Epidermal melanocyte (primary cell): ENCODE results near the gene PLLP.
"Not testable (repeated sequence)": the region's sequence is repeated elsewhere in the genome, so short reads cannot be mapped to it uniquely, and the experiment has no call there.

Experiments used
- DNase-seq: peaks from one replicate; pipeline ENCODE4 v3.0.0; 2011; ENCODE audit warnings: low spot score; ENCODE audit not compliant: insufficient read length

PLLP gene

DNA sequence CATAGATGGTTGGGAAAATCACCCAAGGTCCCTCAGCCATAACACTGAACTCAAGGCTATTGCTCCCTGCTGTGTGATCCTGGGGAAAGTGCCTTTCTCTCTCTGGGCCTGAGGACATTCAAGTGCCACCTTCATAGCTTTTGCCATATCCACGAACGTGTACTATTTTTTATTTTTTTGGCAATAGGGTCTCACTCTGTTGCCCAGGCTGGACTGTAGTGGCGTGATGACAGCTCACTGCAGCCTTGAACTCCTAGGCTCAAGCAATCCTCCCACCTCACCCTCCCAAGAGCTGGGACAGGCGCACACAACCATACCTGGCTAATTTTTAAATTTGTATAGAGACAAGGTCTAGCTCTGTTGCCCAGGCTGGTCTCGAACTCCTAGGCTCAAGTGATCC is 10.6 kb downstream of the PLLP start:
- DNase-seq: no peak

DNA sequence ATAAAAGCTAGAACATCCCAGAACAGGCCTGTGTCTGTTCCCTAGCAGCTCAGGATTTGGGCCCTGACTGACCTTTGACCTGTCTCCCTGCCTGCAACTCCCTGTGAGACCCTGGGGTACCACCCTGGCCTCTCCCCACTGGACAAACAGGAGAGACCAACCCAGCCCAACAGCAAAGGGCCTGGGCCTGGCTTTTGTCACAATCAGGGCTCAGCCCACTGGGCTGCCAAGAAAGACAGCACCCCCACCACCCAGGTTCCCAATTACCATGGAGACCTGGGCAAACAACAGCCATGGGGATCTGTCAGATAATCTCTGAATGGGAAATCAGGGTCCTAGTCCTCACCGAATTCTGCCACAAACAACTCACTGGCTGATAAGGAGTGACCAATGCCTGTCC is 11.1 kb downstream of the PLLP start:
- no peak for DNase-seq

DNA sequence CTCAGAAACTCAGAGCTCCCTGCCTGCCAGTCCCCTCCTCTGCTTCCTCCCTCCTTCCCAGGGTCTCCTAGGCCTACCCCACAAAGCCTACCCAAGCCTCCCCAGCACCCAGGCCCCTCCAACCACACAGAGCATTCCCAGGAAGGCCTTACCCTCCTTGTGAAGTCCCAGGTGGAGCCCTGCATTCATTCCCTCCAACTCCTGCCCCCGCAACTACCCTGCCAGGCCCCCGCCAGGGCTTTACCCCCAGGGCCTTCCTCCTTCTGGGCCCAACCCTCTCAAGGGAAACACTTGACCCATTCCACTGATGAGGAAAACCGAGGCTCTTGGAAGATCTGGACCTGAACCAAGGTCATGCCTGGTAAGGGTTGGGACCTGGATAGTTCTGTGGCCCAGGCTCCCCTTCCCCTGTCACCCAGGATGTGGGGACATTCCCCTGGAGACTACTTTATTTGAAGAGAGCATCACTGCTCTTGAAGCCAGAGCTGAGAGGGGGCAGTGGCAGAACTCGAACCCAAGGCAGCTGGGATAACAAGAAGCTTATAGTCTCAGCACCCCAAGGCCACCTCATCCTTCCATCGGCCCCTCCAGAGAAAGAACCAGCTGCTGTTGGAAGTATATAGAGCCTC is 12.5 kb downstream of the PLLP start:
- DNase-seq: no peak

DNA sequence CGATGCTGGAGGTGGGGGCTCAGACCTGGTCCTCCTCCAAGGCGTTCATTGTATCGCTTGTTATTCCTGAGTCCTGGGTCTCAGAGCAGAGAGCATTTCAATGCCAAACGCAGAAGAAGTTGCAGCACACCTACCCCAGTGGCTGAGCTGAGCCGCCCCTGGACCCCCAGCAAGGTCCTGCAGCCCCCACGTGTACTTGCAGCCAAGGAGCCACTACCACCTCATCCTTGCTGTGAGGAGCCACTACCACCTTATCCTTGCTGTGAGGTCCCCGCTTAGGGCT is 13.5 kb downstream of the PLLP start:
- no peak for DNase-seq

DNA sequence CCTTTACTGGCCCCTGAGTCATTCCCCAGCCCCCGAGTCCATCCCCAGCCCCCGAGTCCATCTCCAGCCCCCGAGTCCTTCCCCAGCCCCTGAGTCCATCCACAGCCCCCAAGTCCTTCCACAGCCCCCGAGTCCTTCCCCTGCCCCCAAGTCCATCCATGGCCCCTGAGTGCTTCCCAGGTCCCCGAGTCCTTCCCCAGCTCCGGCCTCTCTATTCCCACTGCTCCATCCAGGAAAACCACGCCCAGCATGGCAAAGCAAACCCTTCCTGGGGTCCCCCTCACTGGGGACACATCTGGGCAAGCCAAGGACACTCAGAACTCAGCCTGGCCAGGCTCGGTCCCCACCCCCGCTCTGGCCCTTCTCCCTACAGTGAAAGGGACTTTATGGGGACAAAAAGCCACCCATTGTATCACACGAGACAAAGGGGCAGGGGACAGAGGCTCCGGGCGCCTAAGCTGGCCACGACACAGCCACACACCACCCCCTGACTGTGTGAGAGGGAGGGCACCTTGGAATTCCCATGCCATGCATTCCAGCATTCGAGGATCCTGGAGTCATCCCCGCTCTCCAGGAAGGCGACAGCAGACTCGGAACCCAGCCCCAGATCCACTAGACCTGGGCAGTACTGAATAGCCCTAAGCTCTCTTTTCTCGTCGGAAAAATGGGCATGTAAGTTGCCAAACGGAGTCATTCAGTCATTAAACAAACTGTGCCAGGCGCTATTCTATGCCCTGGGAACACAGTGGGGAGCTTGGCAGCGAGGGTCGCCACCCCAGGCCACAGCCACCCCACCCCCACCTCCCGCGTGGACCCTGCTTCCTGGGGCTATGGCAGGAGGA is 14.0 kb downstream of the PLLP start:
- DNase-seq: no peak

DNA sequence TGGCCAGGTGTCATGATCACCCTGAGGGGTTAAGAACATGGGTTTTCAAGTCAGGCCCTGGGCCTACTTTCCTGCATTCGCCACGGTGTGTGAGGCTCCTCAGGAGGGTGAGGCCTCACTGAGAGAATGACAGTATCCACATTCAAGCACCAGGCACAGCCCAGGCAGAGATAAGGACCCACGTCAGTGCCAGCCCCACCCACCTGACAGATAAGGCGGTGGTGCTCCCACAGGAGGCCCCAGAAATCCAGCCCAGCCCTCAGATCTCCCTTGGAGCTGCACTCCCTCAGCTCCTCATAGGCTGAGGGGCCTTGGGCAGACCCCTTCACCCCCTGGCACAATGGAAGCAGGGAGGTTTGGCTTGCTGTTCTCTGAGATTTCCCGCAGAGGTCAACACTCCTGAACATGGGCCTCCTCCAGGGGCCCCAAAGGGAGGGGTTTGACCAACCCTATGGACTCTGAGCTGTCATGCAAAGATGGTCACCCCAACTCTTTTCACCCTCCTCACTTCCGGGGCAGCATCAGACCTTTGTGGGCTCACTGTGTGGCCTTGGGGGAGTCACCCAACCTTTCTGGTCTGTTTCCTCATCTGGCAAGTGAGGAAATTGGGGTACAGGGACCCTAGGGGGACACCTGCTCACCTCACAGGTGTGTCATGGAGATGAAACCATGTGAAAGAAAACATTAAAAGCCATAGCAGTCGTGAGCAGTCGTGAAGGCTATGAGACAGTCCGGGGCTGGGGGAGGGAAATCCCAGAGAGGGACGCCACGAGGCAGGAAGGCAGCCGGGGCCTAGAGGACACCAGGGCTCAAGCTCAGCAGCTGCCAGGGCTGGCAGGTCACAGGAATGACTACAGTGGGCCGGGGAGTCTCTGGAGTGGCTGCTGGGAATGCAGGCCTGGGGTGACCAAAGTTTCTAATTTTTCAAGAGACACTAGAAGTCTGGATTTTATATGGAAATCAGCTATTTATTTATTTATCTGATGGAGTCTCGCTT is 15.4 kb downstream of the PLLP start:
- no peak for DNase-seq

DNA sequence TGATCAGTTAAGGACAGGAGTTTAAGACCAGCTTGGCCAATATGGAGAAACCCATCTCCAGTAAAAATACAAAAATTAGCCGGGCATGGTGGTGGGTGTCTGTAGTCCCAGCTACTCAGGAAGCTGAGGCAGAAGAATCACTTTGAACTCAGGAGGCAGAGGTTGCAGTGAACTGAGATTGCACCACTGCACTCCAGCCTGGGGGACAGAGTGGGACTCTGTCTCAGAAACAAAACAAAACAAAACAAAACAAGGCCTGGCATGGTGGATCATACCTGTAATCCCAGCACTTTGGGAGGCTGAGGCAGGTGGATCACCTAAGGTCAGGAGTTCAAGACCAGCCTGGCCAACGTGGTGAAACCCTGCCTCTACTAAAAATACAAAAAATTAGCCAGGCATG is 17.1 kb downstream of the PLLP start:
- not testable (repeated sequence) for DNase-seq

DNA sequence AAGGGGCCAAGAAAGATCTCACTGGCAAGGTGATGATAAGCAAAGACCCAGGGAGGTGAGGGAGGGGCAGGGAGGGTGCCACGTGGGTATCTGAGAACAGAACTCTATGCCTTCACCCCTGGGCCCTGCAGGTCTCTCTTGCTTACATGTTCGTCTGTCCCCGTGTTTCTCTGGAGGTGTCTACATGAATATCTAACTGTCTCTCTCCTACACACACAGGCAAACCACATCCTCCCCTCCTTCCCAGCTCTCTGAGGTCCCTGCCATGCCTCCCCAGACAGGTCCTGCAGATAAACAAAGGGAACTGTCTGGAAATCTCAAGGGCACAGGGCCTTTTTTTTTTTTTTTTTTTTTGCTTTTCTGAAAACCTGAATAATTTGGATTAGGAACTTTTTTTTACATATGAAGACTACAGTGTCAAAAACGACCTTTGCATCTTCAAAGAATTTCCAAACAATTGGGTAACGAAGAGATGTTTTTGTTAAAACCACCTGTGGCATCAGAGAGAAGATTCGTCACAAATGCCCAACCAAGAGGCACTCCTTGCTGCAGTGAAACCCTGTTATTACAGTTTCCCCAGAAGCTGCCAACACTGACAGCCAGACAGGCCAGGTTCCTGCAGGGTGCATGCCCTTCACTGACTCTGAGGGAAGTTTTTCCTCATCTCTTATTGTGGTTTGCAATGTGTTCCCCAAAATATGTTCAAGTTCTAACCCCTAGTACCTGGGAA is 17.8 kb downstream of the PLLP start:
- DNase-seq: no peak

DNA sequence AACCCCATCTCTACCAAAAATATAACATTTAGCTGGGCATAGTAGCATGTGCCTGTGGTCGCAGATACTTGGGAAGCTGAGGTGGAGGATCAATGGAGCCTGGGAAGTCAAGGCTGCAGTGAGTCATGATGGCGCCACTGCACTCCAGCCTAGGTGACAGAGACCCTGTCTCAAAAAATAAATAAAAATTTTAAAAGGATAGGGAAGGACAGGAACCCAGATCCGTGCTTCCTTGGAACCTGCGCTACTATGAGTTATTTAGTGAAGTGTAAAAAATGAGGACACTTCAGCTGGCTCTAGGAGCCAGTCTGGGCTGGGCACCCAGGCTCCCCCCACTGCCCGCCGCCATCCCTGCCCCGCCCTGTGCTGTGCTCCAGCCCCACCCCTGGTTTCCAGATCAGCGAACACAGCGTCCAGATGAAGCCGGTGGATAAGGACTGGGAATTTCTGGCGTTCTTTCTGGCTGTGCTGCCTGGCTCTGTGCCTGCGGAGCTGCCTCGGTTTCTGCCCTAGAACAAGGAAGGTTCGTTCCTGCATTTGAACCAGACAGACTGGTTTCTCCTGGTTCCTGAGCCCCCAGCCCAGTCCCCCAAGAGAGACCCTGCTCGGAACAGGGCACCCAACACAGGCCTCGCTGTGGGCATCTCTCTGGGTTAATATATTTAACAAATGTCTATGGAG is 18.5 kb downstream of the PLLP start:
- no peak for DNase-seq

DNA sequence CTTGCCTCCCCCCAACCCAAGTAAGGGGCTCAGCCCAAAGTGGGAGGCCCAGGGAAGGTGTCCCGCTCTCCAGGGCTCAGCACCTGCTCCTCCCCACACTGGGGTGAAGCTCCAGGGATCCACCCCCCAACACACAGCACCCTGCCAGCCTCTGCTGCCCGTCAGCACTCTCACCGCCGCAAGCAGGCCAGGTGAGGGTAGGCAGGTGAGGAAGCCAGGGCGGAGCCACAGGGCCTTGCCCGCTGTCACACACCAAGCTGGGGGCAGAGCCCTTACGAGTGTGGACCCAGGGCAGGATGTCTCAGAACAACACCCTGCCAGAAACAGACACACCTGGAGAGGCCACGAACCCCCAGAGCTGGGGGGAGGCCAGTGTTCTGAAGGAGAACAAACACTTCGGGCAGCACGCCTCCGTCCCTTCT is 19.5 kb downstream of the PLLP start:
- DNase-seq: no peak

DNA sequence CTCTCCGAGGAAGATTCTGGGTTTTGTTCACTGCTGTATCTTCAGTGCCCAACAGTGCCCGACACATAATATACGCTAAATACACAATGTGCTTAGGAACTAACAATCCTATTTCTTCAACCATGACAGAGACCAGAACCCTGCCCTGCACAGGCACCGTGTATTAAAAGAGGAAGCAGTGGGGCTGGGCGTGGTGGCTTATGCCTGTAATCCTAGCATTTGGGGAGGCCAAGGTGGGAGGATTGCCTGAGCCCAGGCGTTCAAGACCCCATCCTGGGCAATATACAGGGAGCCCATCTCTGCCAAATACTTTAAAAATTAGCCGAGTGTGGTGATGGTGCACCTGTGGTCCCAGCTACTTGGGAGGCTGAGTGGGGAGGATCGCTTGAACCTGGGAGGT is 20.1 kb downstream of the PLLP start:
- DNase-seq: no peak

DNA sequence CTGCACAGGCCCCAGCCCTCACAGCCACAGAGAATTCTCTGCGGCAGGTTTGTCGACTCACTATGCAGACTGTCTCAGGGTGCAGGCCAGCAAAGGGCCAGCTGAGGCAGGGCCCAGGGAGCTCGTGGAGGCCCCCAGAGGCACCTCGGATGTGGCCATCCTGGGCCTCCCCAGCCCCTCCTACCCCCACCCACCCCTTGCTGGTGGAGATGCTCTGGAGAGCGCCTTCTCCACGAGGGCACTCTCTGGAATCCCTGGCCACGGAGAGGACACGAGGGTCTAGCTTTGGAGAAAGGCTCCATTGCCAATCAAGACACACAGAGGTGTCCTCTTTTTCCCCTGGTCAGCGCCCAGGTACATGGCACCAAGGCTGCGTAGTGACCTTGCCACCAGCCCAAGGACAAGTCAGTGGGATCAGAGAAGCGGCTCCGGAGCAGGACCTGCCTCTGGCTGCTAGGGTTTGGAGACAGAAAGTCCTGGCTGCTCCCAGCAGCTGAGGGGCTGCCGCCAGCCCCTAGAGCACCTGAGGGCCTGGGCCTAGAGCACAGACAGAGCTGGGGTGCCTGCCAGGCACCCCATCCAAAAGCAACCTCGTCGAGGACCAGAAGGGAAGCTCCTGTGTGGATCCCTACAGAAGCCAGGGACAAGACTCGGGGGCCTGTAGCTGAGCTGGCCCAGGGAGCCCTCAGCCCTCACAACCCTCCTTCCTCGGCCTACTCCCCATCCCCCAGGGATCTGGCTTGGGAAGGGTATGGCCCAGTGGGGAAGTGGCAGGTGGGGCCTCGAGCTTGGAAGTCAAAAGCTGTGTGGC is 20.7 kb downstream of the PLLP start:
- DNase-seq: no peak

DNA sequence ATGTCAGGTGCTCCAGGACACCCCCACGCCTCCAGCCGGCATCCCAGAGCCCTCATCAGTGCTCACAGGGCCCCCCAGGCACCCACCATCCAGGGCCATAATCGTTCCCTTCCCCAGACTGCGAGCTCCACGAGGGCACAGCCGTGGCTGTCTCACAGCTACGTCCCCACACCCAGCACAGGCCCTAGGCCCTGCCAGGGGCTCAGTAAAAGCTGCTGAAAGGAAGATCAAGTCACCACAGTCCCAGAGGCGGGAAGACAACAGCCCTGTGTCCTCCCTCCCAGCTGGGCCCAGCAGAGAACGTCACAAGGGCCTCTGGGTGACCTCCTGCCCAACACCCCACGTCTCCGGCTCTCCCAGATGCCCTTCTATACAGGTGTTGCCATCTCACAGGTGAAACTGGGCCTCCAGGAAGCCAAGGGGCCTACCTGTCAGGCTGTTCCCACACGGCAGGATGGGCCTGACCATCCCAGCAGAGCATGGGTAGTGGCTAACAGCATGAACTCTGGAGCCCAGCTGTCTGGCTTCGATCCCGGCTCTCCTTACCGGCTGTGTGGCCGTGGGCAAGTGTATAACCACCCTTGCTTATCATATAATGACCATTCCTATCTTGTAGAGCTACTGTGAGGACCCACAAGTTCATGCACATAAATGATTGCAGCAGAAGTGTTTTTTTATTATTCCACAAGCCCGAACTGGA is 21.5 kb downstream of the PLLP start:
- no peak for DNase-seq

DNA sequence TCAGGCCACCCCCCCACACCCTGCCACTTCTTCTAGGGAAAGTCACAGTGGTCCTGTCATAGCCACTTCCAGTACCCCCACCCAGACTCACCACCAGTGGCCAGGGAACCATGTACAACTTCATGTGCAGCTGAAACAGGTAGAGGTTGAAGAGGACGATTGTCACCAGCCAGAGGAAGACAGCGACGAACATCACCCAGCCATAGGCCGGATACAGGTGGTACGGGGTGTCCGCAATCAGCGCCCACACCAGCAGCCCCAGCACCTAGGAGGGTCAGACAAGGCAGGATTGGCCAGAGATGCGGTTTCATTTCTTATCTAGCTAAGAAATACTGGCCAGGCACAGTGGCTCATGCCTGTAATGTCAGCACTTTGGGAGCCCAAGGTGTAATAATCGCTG is 22.7 kb downstream of the PLLP start:
- DNase-seq: no peak

DNA sequence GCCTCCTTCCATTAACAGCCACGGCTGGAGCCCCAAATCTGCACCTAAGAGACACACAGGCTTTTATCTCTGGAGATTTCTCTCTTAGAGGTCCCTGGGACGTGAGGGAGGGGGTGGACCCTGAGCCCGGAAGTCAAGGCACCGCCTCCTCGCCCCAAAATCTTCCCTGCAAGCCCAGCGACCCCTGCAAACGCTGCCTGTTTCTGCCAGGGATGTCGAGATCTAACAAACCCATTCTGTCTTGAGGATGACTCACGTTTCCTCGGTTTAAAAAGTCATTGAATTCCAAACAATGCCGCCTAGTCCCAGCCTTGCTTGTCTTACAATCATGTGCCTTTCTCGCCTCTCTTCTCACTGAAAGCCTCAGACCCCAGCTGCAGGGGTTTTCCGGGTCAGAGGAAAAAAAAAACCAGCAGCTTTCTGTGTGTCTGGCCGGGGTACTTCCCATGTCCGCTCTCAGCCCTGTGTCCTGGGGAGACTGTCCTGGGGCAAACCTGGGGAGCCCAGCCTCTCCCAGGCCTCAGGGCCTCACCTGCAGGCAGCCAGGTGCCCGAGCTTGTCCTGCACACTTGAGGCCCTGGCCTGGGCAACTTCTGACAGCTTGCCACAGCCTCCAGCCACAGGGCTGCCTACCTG is 24.1 kb downstream of the PLLP start:
- peak; percentile 54 for DNase-seq

DNA sequence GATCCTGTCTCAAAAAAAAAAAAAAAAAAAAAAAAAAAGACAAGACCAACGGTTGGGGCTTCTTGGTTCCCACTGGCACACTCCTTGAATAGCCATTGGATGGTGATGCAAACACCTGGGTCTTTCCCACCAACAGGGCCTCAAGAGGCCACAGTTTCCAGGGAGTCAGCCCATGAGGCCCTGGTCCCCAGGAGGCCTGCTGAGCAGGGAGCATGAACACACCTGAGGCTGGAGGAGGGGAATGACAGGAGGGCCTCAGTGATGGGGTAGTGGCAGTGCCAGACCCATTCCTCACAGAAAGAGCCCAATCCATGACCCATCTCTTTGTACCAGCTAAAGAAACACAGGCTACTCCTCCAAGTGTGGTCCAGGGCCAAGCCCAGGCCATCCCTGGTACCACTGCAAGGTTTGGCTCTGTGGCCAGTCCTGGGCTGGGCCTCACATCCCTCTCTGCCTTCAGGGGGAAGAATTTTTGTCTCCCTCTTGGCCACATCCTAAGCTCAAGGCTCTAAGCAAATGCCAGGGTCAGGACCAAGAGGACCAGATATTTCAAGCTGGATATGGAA is 25.5 kb downstream of the PLLP start:
- DNase-seq: no peak

DNA sequence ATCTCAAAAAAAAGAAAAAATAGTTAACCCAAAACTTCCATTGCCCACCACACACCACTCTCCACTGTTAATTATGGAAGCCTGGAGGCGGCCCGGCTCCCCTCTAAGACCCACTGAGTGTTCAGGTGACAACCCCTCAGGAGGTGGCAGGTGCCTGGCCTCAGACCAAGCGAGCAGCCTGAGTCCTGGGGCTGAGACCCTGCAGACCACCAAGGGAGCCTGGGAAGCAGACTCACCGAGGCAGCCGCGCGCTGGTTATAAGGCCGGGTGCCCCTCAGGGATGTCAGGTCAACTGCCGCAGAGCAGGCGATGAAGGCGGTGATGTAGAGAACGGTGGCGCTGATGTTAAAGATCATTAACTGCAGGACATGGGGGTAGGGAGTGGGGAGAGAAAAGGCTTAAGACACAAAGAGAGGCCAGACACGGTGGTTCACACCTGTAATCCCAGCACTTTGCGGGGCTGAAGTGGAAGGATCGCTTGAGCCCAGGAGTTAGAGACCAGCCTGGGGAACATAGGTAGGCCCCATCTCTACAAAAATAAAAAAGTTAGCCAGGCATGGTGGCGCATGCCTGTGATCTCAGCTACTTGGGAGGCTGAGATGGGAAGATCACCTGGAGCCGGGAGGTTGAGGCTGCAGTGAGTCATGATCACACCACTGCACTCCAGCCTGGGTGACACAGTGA is 26.1 kb downstream of the PLLP start:
- no peak for DNase-seq

DNA sequence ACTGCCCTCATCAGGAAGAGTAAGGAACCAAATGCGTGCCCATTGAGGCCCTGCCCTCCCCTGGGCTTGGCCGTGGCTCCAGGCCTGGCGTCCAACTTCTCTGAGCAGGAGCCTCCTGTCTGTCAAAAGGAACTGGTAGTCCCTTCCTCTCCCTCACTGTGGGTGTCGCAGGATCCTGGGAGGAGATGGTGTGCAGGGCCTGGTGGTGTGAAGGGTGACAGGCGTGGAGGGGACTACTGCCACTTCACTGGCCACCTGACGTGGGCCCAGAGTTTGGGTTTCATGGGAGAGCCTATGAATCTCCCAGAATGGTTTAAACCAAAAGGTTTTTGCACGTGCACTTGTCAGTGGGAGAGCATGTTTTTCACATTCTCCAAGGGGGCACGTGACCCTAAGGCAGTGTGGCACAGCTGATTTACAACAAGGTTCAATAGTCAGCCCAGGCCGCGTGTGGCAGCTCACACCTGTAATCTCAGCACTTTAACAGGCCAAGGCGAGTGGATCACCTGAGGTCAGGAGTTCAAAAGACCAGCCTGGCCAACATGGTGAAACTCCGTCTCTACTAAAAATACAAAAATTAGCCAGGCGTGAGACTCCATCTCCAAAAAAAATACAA is 26.9 kb downstream of the PLLP start:
- no peak for DNase-seq
